ENCODE results near the gene VPS11.
"Not testable (repeated sequence)": the region's sequence is repeated elsewhere in the genome, so short reads cannot be mapped to it uniquely, and the experiment has no call there.

The VPS11 gene

GRCh38 chr11:119099711-119100110 lies 32.1 kb downstream of the VPS11 start:
- peaks cover 28% of the 10 kb centered on the region for H3K79me2 ChIP-seq (ENCODE audit: low read length)

GRCh38 chr11:119100246-119100970 lies 32.8 kb downstream of the VPS11 start:
- H3K9ac ChIP-seq (ENCODE audit: low read length): peak overlapping the region; percentile 94
- peaks cover 23% of the 10 kb centered on the region for H3K4me1 ChIP-seq (ENCODE audit: low read length)
- no peaks in the 10 kb centered on the region for H3K27me3 ChIP-seq (ENCODE audit: low read depth, low read length)
- TF ChIP-seq CTCF (IDR thresholded peaks at IDR 0.05; ENCODE audit: low read depth, low read length): peak; percentile 60
- TF ChIP-seq EZH2phosphoT487 (IDR thresholded peaks at IDR 0.05; ENCODE audit: low read depth): no peak
- no peak overlapping the region for H3K27ac ChIP-seq (ENCODE audit: low read length)
- no peak overlapping the region for H2AFZ ChIP-seq (ENCODE audit: low read depth, low read length)
- peak overlapping the region; percentile 89 for H3K4me3 ChIP-seq (ENCODE audit: low read length)
- H3K4me2 ChIP-seq (ENCODE audit: low read length): peak overlapping the region; percentile 95
- H3K79me2 ChIP-seq (ENCODE audit: low read length): peaks cover 22% of the 10 kb centered on the region
- peaks cover 19% of the 10 kb centered on the region for H3K36me3 ChIP-seq (replicated peaks; ENCODE audit: low read depth, low read length)
- H4K20me1 ChIP-seq (ENCODE audit: insufficient read depth, low read length): no peaks in the 10 kb centered on the region
- H3K9me3 ChIP-seq (ENCODE audit: insufficient read depth, low read length): no peaks in the 10 kb centered on the region

More at GRCh38 chr11:119099711-119100110, 32.1 kb downstream of the VPS11 start:
- Histone ChIP-seq H3K4me3 (ENCODE audit: low read length) (no peak overlapping the region), H3K27ac (ENCODE audit: low read length) (no peak overlapping the region), H3K9me3 (ENCODE audit: insufficient read depth, low read length) (no peaks in the 10 kb centered on the region), H3K9ac (ENCODE audit: low read length) (no peak overlapping the region), H3K27me3 (ENCODE audit: low read depth, low read length) (no peaks in the 10 kb centered on the region), H3K36me3 (replicated peaks; ENCODE audit: low read depth, low read length) (peaks cover 20% of the 10 kb centered on the region), H2AFZ (ENCODE audit: low read depth, low read length) (no peak overlapping the region), H3K4me1 (ENCODE audit: low read length) (peaks cover 23% of the 10 kb centered on the region), H4K20me1 (ENCODE audit: insufficient read depth, low read length) (no peaks in the 10 kb centered on the region), H3K4me2 (ENCODE audit: low read length) (peak overlapping the region; percentile 95)
- TF ChIP-seq CTCF (IDR thresholded peaks at IDR 0.05; ENCODE audit: low read depth, low read length) (no peak), EZH2phosphoT487 (IDR thresholded peaks at IDR 0.05; ENCODE audit: low read depth) (no peak)

GRCh38 chr11:119100994-119101758 lies 33.6 kb downstream of the VPS11 start:
- Histone ChIP-seq H3K27ac (ENCODE audit: low read length) (peak overlapping the region; percentile 78), H3K4me1 (ENCODE audit: low read length) (peaks cover 20% of the 10 kb centered on the region), H4K20me1 (ENCODE audit: insufficient read depth, low read length) (no peaks in the 10 kb centered on the region), H3K9ac (ENCODE audit: low read length) (peak overlapping the region; percentile 94), H3K4me3 (ENCODE audit: low read length) (peak overlapping the region; percentile 89), H3K79me2 (ENCODE audit: low read length) (peaks cover 22% of the 10 kb centered on the region), H3K4me2 (ENCODE audit: low read length) (peak overlapping the region; percentile 95), H3K9me3 (ENCODE audit: insufficient read depth, low read length) (no peaks in the 10 kb centered on the region), H3K27me3 (ENCODE audit: low read depth, low read length) (no peaks in the 10 kb centered on the region), H3K36me3 (replicated peaks; ENCODE audit: low read depth, low read length) (peaks cover 19% of the 10 kb centered on the region), H2AFZ (ENCODE audit: low read depth, low read length) (peak overlapping the region; percentile 92; the same call in 1 of the 2 replicates)
- TF ChIP-seq CTCF (IDR thresholded peaks at IDR 0.05; ENCODE audit: low read depth, low read length) (no peak), EZH2phosphoT487 (IDR thresholded peaks at IDR 0.05; ENCODE audit: low read depth) (no peak)

GRCh38 chr11:119101759-119102423 lies 34.3 kb downstream of the VPS11 start, which contains the start of gene DPAGT1:
TSS of gene DPAGT1 (minus strand) at chr11:119101853. CDS start at chr11:119101655, 198 bp downstream.
- no peaks in the 10 kb centered on the region for H3K27me3 ChIP-seq (ENCODE audit: low read depth, low read length)
- no peak for TF ChIP-seq CTCF (IDR thresholded peaks at IDR 0.05; ENCODE audit: low read depth, low read length)
- no peak for TF ChIP-seq EZH2phosphoT487 (IDR thresholded peaks at IDR 0.05; ENCODE audit: low read depth)
- peak within 1 kb of the TSS; percentile 95 for H3K4me2 ChIP-seq (ENCODE audit: low read length)
- H3K9ac ChIP-seq (ENCODE audit: low read length): peak within 1 kb of the TSS; percentile 94
- H3K4me1 ChIP-seq (ENCODE audit: low read length): peaks cover 24% of the 10 kb centered on the region
- H3K9me3 ChIP-seq (ENCODE audit: insufficient read depth, low read length): no peaks in the 10 kb centered on the region
- peak within 1 kb of the TSS; percentile 92 for H2AFZ ChIP-seq (ENCODE audit: low read depth, low read length)
- no peaks in the 10 kb centered on the region for H4K20me1 ChIP-seq (ENCODE audit: insufficient read depth, low read length)
- peak within 1 kb of the TSS; percentile 89 for H3K4me3 ChIP-seq (ENCODE audit: low read length)
- peak within 1 kb of the TSS; percentile 78 for H3K27ac ChIP-seq (ENCODE audit: low read length)
- peaks cover 16% of the 10 kb centered on the region for H3K36me3 ChIP-seq (replicated peaks; ENCODE audit: low read depth, low read length)
- H3K79me2 ChIP-seq (ENCODE audit: low read length): peaks cover 22% of the 10 kb centered on the region

- H3K4me1 ChIP-seq (ENCODE audit: low read length): peaks cover 26% of the 10 kb centered on the region
- H3K79me2 ChIP-seq (ENCODE audit: low read length): peaks cover 32% of the 10 kb centered on the region
- H3K27ac ChIP-seq (ENCODE audit: low read length); H3K9me3 ChIP-seq (ENCODE audit: insufficient read depth, low read length); H3K27me3 ChIP-seq (ENCODE audit: low read depth, low read length); H3K36me3 ChIP-seq (replicated peaks; ENCODE audit: low read depth, low read length); H2AFZ ChIP-seq (ENCODE audit: low read depth, low read length); H4K20me1 ChIP-seq (ENCODE audit: insufficient read depth, low read length): not testable (repeated sequence)
- peak overlapping the region; percentile 89 for H3K4me3 ChIP-seq (ENCODE audit: low read length)
- peak overlapping the region; percentile 94 for H3K9ac ChIP-seq (ENCODE audit: low read length)
- H3K4me2 ChIP-seq (ENCODE audit: low read length): peak overlapping the region; percentile 95
Measured at GRCh38 chr11:119103161-119103664, 35.6 kb downstream of the VPS11 start.

All from OCI-LY3 (cell line).